M059J (cell line): ENCODE measurements around the gene IL20. TPM values are rescaled to one million over a fixed set of nuclear protein-coding genes. Genes with fewer than 3 reads are reported as not detected.

Experiments
- DNase-seq: peaks from one replicate; pipeline ENCODE4 v3.0.0-alpha.2; 2012; ENCODE audit warnings: low read depth
- total RNA-seq: library from RNA; depleted of rRNA; stranded (reverse); fragments of >200 nt; shearing (Covaris generic); gene quantifications from 2 replicates; pipeline ENCODE4 v1.2.3, GENCODE V29; 2014

The IL20 gene
- total RNA-seq, 1 experiment from 2014 or later: not detected

DNA sequence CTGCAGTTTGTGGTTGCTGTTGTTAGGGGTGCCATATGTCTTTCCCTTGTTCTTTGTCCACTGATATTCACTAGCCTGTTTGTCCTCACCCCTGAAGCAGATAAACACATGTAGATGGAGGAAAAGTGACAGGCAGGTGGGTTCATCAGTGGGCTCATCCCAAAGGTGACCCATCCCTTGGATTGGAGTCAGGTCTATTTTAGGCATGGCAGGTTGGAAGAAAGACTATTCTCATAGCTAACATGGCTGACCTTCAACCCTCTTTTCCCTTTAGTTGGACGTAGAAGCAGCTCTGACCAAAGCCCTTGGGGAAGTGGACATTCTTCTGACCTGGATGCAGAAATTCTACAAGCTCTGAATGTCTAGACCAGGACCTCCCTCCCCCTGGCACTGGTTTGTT lies 37.3 kb downstream of the IL20 start:
- no peak for DNase-seq

- peak; percentile 69 for DNase-seq
These were observed 38.3 kb downstream of the IL20 start for GRCh38 chr1:206903687-206904086.

DNA sequence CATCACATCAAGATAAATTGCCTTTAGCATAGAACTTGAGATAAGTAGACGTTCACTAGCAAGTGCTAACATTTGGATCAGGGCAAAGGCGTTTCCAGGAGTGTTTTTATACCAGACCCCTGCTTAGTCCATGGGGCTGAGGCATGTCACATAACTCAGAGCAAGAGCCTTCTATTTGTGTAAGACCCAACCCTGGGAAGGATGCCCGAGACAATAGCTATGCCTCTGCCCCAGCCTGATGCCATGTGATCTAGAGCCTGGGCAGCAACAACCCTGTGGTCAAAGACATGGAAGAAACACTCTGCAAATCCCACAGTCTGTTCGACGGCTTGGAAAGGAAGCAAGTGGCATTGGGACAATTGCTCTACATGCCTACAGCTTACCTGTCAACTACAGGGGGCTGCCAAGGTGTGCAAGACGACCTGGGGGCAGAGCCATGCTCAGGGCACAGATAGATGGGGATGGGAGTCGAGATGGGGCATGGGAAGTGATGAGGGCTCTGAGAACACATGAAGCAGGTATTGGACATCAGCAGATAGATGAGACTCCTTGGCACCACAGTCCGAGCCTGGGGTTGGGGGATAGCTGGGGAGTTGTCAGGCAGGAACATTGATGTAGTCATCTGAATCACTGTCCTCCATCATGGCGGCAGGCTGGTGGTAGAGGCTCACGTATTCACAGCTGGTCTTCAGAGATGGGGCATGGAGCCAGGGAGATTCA lies 39.2 kb downstream of the IL20 start:
- no peak for DNase-seq

DNA sequence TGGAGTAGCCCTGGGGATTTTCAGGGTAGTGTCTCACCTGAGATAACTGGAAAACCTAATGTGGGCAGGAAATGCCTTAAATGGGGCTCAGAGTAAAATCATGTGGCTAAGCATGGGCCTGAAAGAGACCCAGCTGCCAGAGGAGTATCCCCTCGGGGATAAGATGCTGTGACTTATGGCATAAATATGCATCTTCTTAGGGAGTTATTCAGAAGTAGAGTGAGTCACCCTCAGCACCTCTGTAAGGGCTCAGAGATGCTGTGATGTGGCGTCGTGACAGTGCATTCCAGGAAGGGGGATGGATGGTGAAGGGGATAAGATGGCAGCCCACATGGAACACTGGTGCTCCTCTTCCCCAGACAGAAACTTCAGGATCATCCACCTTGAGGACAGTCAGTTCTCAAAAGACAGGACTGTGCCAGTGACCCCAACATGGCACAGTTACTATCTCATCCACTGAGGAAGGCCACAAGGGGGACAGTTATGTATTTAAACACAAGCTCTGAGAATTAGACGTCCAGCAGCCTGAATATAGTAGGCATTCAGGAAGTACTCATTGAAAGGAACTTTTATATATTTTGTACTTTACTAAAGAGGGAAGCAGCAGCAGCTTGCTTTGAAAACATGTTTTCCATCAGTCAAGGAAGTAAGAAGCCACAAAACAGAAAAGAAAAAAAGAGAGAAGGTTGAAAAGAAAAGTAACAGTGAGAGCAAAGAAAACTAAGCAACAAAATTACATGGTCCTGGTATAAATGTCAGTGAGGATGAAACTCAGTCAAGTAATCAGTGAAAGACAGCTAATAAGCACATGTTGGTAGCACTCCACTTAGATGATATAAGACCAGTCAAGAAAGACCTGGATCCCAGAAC lies 40.1 kb downstream of the IL20 start:
- DNase-seq: peak; percentile 99

- DNase-seq: no peak
These were observed 42.0 kb downstream of the IL20 start for GRCh38 chr1:206907304-206907991.

- DNase-seq: peak; percentile 46
These were observed 42.6 kb downstream of the IL20 start for GRCh38 chr1:206908038-206908437.

DNA sequence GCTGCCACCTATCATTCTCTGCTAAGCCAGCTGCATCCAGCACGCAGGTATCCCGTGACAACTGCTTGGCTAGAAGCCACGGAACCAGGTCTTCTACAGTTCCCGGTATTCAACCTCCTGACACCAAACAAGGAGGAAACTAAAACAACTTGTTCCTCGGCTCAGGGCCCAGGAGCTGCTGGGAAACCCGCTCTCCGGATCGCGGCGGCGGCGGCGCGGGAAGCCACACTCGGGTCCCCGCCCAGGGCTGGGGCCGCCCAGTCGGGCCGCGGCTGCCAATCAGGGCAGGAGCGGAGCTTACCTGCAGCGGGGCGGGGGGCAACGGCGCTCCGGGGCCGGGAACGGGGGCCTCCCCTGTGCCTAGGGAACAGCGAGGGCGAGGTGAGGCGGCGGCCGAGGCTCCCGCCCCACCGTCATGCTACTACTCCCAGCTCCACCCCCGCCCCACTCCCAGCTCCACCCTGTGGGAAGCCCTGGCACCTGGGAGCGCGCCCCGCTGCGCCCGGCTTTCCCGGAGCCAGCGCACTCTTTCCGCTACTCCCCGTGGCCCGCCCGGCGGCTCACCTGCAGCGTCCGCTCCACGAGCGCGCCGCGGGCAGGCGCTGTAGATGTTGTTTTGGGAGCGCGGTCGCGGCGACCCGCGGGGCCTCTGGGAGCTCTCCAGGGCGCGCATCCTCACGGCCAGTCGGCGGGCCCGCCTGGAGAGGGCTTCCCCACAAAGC lies 43.9 kb downstream of the IL20 start:
- peak; percentile 67 for DNase-seq

GRCh38 chr1:206909883-206910318 lies 44.5 kb downstream of the IL20 start:
- no peak for DNase-seq

DNA sequence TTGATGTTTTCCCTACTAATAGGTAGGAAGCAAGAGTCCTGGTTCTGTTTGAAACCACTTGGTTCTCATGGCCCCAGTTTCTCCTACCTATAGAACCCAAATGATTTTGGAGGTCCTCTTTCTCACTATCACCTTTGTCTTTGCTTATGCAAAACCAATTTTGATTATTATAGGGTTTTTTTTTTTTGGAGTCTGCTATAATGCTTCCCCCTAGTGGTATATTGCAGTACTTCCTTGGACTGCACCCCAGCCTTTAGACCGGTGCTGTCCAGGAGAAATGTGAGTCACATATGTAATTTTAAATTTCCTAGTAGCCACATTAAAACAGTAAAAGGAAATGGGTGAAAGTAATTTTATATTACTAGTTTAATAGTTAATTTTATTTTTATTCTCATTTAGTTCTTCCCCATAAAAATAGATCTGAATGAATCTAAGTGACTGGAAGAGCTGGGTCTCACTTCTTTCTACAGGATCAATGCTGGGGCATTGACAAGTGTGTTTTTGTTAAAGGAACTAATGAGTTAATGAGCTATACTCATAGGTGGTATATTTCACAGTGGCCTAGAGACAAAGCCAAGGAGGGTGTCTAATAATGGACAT lies 45.7 kb downstream of the IL20 start:
- DNase-seq: peak; percentile 75

GRCh38 chr1:206912445-206913095 lies 47.1 kb downstream of the IL20 start:
- DNase-seq: peak; percentile 78

DNA sequence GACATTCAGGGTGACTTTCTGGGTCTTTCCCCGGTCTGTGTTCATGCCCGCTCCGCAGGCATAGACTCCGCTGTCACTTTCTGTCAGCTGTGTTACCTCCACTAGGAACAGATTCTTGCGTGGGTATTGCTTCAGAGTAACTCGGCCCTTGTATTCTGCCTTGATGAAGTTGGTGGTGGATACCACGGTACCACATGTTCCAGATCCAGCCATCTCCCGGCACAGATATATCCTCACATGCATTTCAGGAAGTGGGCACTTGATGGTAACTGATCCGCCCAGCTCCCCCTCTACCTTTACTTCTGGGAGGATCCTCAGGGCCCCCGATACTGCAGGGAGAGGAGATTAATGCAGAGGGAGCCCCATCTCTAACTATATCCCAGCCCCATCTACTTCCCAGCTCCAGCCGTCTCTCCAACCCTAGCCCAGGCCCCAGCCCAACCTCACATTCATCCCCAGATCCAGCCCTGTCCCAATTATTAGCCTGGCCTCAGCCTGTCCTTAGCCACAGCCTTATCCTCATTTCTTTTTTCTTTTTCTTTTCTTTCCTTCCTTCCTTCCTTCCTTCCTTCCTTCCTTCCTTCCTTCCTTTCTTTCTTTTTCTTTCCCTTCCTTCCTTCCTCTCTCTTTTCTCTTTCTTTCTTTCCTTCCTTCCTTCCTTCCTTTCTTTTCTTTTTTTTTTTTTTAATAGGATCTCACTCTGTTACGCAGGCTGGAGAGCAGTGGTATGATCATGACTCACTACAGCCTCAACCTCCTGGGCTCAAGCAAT lies 48.5 kb downstream of the IL20 start:
- no peak for DNase-seq

DNA sequence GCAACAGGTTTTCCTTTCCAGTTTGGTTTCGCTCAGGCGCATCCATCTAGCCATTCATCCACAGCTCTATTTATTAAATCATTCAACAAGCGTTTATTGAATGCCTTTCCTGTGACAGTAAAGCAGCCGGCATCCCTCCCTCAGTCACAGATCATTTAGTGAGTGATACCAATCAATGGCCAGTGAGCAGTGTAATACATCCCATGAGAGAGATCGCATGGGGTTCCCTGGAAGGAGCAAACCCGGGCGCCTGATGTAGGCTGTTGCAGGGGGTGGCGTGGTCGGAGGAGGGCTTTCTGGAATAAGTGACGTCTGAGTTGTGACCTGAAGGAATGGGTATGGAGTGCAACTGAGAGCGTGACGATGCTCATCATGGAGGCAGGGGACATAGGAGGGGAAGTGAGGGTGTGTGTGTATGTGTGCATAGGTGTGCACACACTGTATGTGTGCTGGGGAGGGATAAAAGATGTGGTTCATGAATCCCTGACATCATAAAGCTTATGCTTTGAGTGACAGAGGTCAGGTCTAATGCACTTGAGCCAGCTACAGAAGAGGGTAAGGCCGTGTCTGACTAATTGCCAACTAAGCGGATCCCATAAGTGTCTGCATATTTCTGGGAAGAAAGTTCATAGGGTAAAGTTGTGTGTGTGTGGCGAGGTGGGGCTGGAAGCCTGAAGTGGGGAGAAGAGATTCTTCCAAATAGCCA lies 49.8 kb downstream of the IL20 start:
- DNase-seq: no peak

GRCh38 chr1:206916000-206916709 lies 50.7 kb downstream of the IL20 start:
- DNase-seq: no peak

DNA sequence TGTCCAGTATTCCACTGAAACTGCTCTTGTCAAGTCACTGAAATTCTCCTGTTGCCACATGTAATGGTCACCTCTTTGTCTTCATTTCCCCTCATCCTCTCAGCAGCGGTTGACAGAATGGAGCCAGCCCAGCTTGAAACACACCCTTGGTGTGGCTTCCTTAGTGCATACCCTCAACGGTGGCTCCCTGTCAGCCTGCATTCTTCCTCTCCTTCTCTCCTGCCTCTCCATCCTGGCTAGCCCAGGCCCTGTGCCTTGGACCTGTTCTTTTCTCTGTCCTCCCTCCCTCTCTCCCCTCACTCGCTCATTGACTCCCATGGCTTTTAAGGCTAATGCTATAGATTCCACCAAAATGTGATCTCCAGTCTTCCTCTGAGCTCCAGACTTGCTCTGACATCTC lies 52.7 kb downstream of the IL20 start:
- no peak for DNase-seq
